Epithelial cell of proximal tubule (primary cell): ENCODE data around the gene SMCO2. TPM values are rescaled to one million over a fixed set of nuclear protein-coding genes. Genes with fewer than 3 reads are reported as not detected.

Source experiments
- DNase-seq: peaks from one replicate; pipeline ENCODE4 v3.0.0-alpha.2; 2011; ENCODE audit warnings: low read depth
- H3K4me3 ChIP-seq: 2 replicates; pipeline ENCODE4 v1.5.1; 2011; ENCODE audit warnings: low read depth, mild to moderate bottlenecking, low read length
- total RNA-seq: library from RNA; depleted of rRNA; stranded (reverse); fragments of >200 nt; gene quantifications from 2 replicates; pipeline ENCODE4 v1.2.3, GENCODE V29; 2015
- TF ChIP-seq, protein P1 (sequence below): conservative IDR thresholded peaks from 2 replicates; pipeline ENCODE4 v1.5.1; 2012; ENCODE audit warnings: low read depth, mild to moderate bottlenecking, low read length

SMCO2 gene
- total RNA-seq, 1 donor from 2014 or later = not detected

GRCh38 chr12:27547592-27547991, 101.1 kb downstream of the SMCO2 start:
- H3K4me3 ChIP-seq = no peak overlapping the region
- no peak for DNase-seq
- TF ChIP-seq, protein P1, sequence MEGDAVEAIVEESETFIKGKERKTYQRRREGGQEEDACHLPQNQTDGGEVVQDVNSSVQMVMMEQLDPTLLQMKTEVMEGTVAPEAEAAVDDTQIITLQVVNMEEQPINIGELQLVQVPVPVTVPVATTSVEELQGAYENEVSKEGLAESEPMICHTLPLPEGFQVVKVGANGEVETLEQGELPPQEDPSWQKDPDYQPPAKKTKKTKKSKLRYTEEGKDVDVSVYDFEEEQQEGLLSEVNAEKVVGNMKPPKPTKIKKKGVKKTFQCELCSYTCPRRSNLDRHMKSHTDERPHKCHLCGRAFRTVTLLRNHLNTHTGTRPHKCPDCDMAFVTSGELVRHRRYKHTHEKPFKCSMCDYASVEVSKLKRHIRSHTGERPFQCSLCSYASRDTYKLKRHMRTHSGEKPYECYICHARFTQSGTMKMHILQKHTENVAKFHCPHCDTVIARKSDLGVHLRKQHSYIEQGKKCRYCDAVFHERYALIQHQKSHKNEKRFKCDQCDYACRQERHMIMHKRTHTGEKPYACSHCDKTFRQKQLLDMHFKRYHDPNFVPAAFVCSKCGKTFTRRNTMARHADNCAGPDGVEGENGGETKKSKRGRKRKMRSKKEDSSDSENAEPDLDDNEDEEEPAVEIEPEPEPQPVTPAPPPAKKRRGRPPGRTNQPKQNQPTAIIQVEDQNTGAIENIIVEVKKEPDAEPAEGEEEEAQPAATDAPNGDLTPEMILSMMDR = no peak

DNA sequence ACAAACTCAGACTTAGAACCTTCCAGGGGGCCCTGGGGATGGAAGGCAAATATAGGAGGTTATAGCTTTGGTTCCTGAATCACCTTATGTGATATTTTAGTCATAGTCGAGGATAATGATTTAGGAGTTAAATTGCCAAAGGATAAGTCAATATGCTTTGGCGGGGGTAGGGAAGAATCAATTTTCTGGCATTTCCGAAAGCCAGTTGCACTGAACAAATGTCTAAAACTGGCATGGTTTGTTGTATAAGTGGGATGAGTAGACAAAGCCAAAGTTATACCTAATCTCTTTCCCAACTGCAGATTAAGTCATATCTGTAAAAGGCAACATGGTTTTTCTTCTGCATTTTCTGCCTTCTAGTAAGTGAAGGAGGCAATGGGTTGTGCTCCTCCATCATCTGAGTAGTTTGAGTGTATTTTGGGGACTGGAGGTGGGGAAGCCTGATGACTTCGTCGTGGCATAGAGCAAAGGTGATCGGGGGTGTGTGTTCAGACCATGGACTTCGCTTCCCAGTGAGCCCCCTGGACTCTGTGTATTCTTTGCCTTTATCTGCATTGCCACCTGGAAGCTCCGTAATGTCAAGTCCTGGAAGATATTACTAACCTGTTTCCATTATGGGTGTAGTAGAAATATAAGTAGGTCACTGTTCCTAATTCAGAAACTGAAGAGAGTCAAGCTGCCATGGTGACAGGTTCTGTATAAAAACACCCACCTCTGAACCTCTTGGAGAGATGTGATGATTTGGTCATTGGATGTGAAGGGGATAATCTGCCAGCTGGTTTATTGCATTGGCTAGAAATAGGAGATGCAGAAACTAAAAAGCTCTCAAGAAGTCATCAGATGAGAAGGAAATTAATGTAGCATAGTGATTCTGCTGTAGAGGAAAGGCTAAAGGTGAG, 102.0 kb downstream of the SMCO2 start:
- TF ChIP-seq, protein P1 = no peak
- DNase-seq = no peak
- no peak overlapping the region for H3K4me3 ChIP-seq

- H3K4me3 ChIP-seq = peak overlapping the region; percentile 35
- DNase-seq = peak; percentile 79
- TF ChIP-seq, protein P1 = no peak
Observed at GRCh38 chr12:27549236-27549800, 102.8 kb downstream of the SMCO2 start.

GRCh38 chr12:27549801-27550652, 103.5 kb downstream of the SMCO2 start:
- TF ChIP-seq, protein P1 = no peak
- peak overlapping the region; percentile 35 for H3K4me3 ChIP-seq
- DNase-seq = peak; percentile 98

GRCh38 chr12:27550653-27550975, 104.1 kb downstream of the SMCO2 start:
- TF ChIP-seq, protein P1 = no peak
- DNase-seq = no peak
- peak overlapping the region; percentile 35 for H3K4me3 ChIP-seq

DNA sequence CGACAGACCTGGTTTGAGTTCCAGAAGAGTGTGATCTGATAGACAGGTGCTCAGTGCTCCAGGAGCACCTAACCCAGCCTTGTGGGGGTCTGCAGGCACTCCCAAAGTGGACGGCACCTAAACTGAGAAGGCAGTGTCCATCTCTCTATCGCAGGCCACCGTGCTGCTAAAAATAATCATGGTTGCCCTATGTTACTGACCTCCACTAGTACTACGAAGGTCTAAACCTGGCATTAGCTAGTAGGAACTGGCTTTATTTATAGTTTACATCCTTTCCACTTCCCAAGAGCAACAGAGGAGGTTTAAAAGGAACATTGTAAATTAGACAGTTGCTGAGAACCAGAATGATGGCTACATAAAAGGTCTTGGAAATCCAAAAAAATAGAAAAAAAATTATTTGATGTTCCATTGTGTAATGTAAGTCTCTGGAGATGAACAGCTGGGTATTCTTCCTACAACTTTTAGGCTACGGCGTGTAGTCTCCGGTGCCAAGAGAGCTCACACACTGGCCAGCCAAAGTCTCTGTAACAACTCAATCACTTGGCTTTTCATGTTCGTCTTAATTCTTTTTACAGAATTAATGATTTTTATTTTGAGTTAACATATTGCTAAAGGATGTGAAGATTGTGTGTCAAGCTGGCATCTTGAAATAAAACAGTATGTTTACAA, 104.8 kb downstream of the SMCO2 start:
- no peak overlapping the region for H3K4me3 ChIP-seq
- TF ChIP-seq, protein P1 = no peak
- DNase-seq = no peak
